ENCODE data around the gene TTI1.

The TTI1 gene

GRCh38 chr20:38008233-38008944 lies 24.9 kb downstream of the TTI1 start:
- no peak for DNase-seq

DNA sequence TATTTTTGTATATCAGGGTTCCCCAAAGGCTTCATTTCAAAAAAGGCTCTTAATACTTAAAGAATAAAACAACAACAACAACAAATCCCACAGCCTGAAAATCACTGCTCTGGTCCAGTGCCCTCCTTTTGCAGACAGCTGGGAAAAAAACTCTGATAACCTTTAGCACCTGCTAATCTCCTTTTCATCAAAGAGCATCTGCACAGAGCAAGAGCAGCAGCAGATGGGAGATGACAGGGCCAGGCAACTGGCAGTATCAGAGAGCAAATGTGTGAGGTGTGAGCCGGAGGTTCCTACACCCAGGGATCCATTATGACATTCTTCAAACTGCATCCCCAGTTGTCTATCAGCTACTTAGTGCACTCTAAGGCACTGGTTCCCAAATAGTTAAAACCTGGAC lies 25.7 kb downstream of the TTI1 start:
- no peak for DNase-seq

- no peak for DNase-seq
Measured at GRCh38 chr20:38005903-38006302, 27.4 kb downstream of the TTI1 start.

GRCh38 chr20:38004416-38004815 lies 28.8 kb downstream of the TTI1 start:
- no peak for DNase-seq

DNA sequence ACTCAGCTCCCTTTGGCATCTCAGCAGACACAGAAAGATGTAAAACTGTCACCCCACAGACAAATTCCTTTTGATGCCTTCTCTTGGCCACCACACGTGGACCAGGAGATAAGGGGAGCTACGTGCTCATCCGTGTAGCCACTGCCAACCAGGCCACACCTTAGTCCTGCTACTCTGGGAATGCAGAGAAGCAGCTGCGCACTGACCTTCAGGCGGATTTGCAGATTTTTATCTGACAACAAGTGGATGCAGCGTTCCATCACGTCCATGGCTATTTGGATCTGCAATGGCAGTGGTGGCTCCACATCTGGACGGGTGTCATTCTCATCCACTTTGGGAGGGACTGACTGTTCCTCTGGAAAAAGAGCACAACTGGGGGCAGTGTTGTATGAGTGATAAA lies 30.8 kb downstream of the TTI1 start:
- no peak for DNase-seq

GRCh38 chr20:38001981-38002380 lies 31.3 kb downstream of the TTI1 start:
- no peak for DNase-seq

DNA sequence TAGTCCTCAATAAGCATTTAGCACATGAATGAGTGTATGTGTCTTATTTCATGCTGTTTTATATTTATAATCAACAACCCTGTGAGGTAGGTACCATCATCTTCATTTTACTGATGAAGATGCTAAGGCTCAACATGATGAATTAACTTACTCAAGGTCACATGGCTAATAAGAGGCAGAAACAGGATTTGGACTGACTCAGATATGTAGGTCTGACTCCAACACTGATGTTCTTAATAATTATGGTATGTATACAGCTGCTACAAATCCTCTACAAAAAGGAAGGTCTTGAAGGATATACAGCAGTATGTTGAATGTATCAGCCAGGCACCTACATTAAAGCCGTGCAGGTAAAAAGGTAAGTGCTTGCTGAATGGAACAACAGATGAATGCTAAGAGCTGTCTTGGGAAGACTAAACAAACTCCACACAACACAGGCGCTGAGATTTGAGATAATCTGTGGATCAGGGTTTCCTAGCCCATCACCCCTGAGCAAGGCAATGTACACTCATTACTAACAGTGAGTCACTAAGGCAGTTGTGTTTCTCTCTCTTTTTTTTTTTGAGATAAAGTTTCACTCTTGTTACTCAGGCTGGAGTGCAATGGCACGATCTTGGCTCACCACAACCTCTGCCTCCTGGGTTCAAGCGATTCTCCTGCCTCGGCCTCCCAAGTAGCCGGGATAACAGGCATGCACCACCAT lies 31.9 kb downstream of the TTI1 start:
- DNase-seq: no peak

GRCh38 chr20:38000293-38000692 lies 33.0 kb downstream of the TTI1 start:
- DNase-seq: no peak

- DNase-seq: no peak
Measured at GRCh38 chr20:37999526-38000263, 33.6 kb downstream of the TTI1 start.

DNA sequence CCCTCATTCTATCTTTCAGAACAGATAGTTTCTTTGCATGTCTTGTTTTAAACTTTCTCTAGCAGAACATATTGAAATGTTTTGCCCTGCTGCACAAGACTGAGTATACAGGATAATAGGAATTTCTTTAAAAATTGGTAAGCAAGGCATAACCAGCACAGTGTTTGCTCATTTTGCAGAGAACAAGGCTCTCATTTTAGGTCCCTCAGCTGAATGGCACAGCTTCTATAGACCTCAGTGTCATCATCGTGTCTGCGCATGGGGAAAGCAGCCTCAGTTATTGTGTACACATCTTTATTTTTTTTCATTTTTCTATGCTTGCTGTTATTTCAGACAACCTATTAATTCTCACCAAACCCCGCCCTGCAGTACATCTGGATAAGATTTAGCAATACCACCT lies 35.7 kb downstream of the TTI1 start:
- no peak for DNase-seq

GRCh38 chr20:37995856-37996605 lies 37.2 kb downstream of the TTI1 start:
- DNase-seq: no peak

GRCh38 chr20:37994512-37994911 lies 38.7 kb downstream of the TTI1 start:
- no peak for DNase-seq

GRCh38 chr20:37992802-37993409 lies 40.4 kb downstream of the TTI1 start:
- peak; percentile 53 for DNase-seq

DNA sequence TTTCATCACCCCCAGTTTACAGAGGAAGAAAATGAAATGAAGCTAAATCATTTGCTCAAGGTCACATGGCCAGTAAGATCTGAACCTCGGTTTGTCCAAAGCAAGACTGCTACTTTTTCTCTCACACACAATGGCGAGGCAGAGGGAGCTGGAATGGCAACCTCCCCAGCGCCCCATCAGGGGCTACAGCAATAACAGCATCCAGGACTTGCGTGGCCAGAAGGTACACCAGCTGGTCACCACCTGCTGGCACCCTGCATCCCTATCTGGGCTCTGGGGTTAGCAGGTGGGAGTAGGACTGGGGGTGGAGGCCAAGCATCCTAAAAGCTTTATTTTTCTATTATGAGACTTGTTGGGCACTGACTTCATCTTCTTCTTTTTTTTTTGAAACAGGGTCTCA lies 41.3 kb downstream of the TTI1 start:
- no peak for DNase-seq

DNA sequence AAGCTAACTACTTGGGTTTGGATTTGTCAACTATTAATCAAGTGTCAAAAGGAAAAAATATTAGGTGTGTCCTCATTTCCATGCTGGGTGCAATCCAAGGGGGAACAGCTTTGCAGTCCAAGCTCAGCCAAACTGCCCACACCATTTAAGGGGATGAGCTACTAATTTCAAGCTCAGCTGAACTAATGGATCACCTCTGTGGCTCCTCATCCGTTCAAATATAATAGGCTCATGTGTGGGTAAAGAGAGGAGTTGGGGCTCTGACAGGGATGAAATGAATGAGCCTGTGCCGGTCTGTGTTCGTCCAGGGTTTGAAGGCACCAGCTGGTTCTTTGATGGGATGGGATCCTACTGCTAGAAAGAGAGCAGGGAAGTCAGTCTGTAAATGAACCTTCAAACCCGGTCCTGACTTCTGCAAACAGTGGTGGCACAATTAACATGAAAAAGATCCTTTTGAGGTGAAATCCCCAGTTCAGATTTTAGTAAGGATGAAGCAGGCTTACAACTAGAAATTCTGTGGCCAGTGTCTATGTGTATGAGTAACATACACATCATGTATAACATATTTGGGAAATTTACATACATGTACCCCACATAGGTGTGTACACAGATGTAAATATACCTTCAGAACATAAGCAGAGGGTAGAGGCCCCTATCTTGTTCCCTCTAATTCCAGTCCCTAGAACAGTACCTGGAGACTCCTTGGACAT lies 41.9 kb downstream of the TTI1 start:
- DNase-seq: no peak

DNA sequence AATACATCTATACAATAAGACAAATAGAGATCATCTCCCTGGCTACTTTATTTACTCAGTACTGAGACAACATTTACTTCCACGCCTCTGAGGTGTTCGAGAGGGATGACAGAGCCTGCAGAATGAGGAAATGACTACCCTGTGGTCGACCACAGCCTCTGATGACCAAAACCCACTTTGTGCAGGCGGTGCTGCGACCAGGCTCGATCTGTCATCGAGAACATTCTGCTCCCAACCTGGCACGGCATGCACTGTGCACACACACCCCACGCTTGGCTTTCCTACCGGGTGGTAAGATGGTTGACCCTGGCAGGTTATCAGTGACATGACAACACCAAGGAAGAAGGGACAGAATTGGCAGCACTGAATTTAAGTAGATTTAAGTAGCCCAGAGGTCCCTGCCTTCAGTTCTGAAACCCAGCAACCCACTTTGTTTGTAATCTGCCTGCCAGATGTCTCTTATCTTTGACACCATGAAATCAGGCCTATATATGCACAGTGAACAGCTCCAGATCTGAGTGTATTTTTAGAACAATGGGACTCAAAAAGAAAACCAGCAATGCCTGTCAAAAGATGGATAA lies 42.6 kb downstream of the TTI1 start:
- DNase-seq: peak; percentile 74

DNA sequence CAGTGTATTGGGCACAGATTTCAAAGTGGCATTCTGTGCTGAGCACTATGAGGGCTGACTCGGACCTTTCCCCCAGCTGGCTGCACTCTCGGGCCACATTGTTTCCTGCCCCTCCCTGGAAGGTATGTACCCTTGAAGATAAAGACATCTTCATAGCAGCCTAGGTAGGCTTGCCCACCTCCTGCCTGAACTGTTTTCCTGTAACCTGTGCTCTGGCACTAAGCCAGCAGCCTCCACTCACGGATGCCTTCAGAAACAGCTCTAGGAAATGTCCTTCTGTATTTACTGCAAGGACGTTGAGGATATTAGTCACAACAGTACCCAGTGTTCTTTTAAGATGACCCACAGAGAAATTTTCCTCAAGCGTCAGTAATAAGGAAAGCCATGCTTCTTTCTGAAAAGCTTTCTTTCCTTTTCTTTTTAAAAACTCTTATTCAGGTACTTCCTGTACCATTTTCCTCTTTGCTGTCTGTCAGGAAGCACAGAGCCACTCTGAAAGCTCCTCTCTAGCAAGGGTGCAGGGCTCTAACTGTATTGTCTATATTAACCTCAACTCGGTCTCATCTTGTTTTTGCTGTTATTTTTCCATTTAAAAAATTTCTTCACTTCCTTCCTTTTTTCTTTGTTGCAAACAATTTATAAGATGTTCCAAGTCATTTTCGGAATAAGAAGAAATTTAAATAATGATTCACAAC lies 43.5 kb downstream of the TTI1 start:
- no peak for DNase-seq

- no peak for DNase-seq
Measured at GRCh38 chr20:37988306-37988954, 44.8 kb downstream of the TTI1 start.

DNA sequence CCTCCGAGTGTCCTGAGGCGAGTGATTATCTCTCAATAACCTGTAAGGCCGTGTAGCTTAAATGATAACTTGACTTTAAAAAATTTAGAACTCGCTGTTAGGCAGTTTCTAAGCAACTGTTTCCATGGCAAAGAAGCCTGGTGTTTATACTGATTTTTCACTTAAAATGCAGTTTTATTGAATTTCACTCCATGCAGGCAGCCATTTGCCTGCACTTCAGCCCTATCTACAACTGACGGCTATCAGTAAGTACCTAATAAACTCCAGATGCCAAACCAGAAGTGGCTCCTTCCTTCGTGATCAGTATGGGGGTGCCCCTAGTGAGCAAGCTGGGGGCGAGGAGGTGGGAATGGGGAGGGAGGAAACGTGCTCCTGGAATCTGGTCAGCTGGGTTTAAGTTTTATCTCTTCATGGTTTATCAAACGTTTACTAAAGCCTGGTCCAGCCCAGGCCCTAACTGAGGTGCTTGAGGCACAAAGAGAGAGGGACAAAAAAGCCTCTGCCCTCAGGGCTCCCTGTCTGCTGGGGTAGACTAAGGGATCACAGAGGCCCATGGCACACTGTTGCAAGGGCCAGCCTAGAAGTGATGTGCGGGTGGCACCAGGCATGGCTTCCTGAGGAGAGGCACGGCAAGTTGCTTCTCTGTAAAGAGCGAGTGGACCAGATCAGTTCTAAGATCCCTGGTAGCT lies 45.5 kb downstream of the TTI1 start:
- DNase-seq: no peak

Data from kidney glomerular epithelial cell (primary cell).